ENCODE measurements around the gene BAIAP2. TPM values are rescaled to one million over a fixed set of nuclear protein-coding genes. Genes with fewer than 3 reads are reported as not detected.

Gene BAIAP2
- total and polyA plus RNA-seq, 2 donors (not counting 3 experiments of a cell fraction or from before 2014, with no cell fraction given): 12.3 to 18.6 TPM

DNA sequence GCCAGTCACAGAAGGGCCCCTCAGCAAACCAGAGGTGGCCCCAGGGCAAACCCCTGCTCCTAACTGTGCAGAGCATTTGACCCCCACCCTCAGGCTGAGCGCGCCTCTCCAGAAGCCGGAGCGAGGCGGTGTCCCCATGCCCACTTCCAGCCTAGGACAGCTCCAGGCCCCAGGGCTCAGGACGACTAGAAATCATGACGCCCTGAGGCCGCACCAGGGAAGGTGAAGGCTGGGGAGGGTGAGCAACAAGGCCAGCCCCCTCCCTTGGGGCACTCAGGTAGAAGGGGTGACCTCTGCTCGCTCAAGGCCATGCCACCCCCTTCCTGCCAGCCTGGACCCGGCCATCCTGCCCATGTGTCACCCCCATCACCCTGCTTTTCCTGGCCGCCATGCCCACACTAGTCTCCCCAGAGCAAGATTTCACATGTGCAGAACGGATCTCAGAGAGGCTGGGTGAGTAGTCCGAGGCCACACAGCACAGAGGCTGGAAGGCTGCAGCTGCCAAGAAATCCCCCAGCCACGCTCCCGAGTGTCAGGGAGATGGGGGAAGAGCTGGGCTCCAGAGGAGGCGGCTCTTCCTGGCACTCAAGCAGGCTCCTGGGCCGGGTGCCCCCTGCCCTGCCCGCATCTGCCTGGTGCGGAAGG lies 128.2 kb downstream of the BAIAP2 start:
- ChIA-PET CTCF (no interaction called here), POLR2A (no interaction called here)
- DNase-seq (ENCODE audit: low read depth, low spot score): no peak
- H3K9me3 ChIP-seq (replicated peaks; ENCODE audit: control insufficient read depth, insufficient read depth, low read length): no peaks in the 10 kb centered on the region
- no peaks in the 10 kb centered on the region for H3K9me1 ChIP-seq (replicated peaks; ENCODE audit: control insufficient read depth, extremely low read depth, insufficient read depth, low read length)
- TF ChIP-seq POLR2A (IDR thresholded peaks at IDR 0.05; ENCODE audit: low read depth, low read length): no peak
- no peak for TF ChIP-seq FOS (IDR thresholded peaks at IDR 0.05; ENCODE audit: borderline replicate concordance, insufficient read depth, low read length)
- TF ChIP-seq, protein P1, sequence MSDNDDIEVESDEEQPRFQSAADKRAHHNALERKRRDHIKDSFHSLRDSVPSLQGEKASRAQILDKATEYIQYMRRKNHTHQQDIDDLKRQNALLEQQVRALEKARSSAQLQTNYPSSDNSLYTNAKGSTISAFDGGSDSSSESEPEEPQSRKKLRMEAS (IDR thresholded peaks at IDR 0.05; ENCODE audit: insufficient read depth, insufficient read length): no peak
- TF ChIP-seq, protein P2, sequence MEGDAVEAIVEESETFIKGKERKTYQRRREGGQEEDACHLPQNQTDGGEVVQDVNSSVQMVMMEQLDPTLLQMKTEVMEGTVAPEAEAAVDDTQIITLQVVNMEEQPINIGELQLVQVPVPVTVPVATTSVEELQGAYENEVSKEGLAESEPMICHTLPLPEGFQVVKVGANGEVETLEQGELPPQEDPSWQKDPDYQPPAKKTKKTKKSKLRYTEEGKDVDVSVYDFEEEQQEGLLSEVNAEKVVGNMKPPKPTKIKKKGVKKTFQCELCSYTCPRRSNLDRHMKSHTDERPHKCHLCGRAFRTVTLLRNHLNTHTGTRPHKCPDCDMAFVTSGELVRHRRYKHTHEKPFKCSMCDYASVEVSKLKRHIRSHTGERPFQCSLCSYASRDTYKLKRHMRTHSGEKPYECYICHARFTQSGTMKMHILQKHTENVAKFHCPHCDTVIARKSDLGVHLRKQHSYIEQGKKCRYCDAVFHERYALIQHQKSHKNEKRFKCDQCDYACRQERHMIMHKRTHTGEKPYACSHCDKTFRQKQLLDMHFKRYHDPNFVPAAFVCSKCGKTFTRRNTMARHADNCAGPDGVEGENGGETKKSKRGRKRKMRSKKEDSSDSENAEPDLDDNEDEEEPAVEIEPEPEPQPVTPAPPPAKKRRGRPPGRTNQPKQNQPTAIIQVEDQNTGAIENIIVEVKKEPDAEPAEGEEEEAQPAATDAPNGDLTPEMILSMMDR (IDR thresholded peaks at IDR 0.05; ENCODE audit: extremely low read depth in 1 of 2, insufficient read depth in 1 of 2, low read depth in 1 of 2, low read length in 2 of 2): no peak
- no peak for TF ChIP-seq EZH2 (IDR thresholded peaks at IDR 0.05; ENCODE audit: borderline replicate concordance, low read depth, low read length, severe bottlenecking)
- TF ChIP-seq MYC (IDR thresholded peaks at IDR 0.05; ENCODE audit: low read depth, low read length): no peak
- TF ChIP-seq POLR2AphosphoS5 (IDR thresholded peaks at IDR 0.05; ENCODE audit: insufficient read depth, low read depth, low read length): no peak
- no peak for TF ChIP-seq GATA2 (IDR thresholded peaks at IDR 0.05; ENCODE audit: insufficient read depth, insufficient read length, low read depth, low read length)
- TF ChIP-seq JUN (IDR thresholded peaks at IDR 0.05; ENCODE audit: borderline replicate concordance, insufficient read depth, insufficient read length, low read depth): no peak
- H3K36me3 ChIP-seq (ENCODE audit: control insufficient read depth in 2 of 2, extremely low read depth in 1 of 2, insufficient read depth in 2 of 2, low read length in 2 of 2): no peaks in the 10 kb centered on the region
- no peak overlapping the region for H3K27ac ChIP-seq (ENCODE audit: insufficient read depth, low read depth, low read length)
- no peak for FAIRE-seq
- H3K79me2 ChIP-seq (ENCODE audit: control insufficient read depth, insufficient read depth, low read length): no peaks in the 10 kb centered on the region
- dilution Hi-C loops (cut with MboI; ENCODE audit: extremely low pct_ligation_motif_present, low sequenced_read_pairs) (no loop called here), intact Hi-C loops (cut with micrococcal nuclease) (no loop called here)
- H4K20me1 ChIP-seq (replicated peaks; ENCODE audit: control insufficient read depth, extremely low read depth, insufficient read depth, low read length): no peaks in the 10 kb centered on the region
- H3K4me2 ChIP-seq (ENCODE audit: insufficient read depth, low read length): no peak overlapping the region
- BruUV-seq (replicated peaks): no TSS peak
- peaks cover 5 to 6% of the 10 kb centered on the region in 2 experiments for H3K27me3 ChIP-seq (ENCODE audit: control insufficient read depth in 2 of 2, insufficient read depth in 2 of 2, low read length in 2 of 2)
- H2AFZ ChIP-seq (ENCODE audit: low read depth, low read length): no peak overlapping the region
- no peak overlapping the region for H3K4me3 ChIP-seq (replicated peaks in 1 of 3; ENCODE audit: insufficient read depth in 1 of 3, low read depth in 1 of 3, low read length in 3 of 3)
- peaks cover 4% of the 10 kb centered on the region for H3K4me1 ChIP-seq (ENCODE audit: control insufficient read depth, extremely low read depth, insufficient read depth, low read length)
- no peak overlapping the region for H3K9ac ChIP-seq (replicated peaks; ENCODE audit: extremely low read depth, insufficient read depth, low read length)

All from endothelial cell of umbilical vein (primary cell).